H1 (cell line): Measurements from ENCODE around the gene PLP2. TPM values are rescaled to one million over a fixed set of nuclear protein-coding genes. Genes with fewer than 3 reads are reported as not detected.
"Not testable (repeated sequence)": the region's sequence is repeated elsewhere in the genome, so short reads cannot be mapped to it uniquely, and the experiment has no call there.

Experiments
- CTCF ChIA-PET: fragments of 300-600 bp; sonication (Branson Sonifier 250); formaldehyde crosslinking; loops from one replicate; lab custom pipeline; 2021; ENCODE audit not compliant: partially characterized antibody; lab: Charles Lee
- POLR2A ChIA-PET: fragments of 300-600 bp; sonication (Branson Sonifier 250); formaldehyde crosslinking; loops from one replicate; lab custom pipeline; 2021; ENCODE audit warnings: inconsistent platforms; ENCODE audit not compliant: partially characterized antibody; lab: Charles Lee
- DNase-seq, 2 experiments: peaks; one replicate each; pipeline versions ENCODE4 v3.0.0 to v3.0.0-alpha.2; 2010 to 2022; ENCODE audit warnings: low spot score in 2 of 2, low read depth in 1 of 2, mixed read lengths in 1 of 2
- FAIRE-seq: peaks from 2 replicates; lab custom pipeline; 2011; peaks lifted over from hg19 to GRCh38; lab: Jason Lieb, UNC
- H2AFZ ChIP-seq: 2 replicates; pipeline ENCODE4 v1.8.1; 2012; ENCODE audit warnings: low read length, inconsistent platforms
- H2AK5ac ChIP-seq: 2 replicates; pipeline ENCODE4 v1.6.1; 2013; ENCODE audit warnings: low read depth, low read length
- H2BK120ac ChIP-seq: replicated peaks from 2 replicates; pipeline ENCODE3; 2013; ENCODE audit warnings: low read depth, low read length, inconsistent platforms
- H2BK12ac ChIP-seq: 2 replicates; pipeline ENCODE4 v1.6.1; 2013; ENCODE audit warnings: low read depth, low read length
- H2BK15ac ChIP-seq: 2 replicates; pipeline ENCODE4 v1.6.1; 2013; ENCODE audit warnings: low read length
- H2BK20ac ChIP-seq: 2 replicates; pipeline ENCODE4 v1.6.1; 2013; ENCODE audit warnings: low read length
- H2BK5ac ChIP-seq: 2 replicates; pipeline ENCODE4 v1.6.1; 2013; ENCODE audit warnings: low read depth, low read length
- H3K14ac ChIP-seq: 2 replicates; pipeline ENCODE4 v1.6.1; 2013; ENCODE audit warnings: inconsistent platforms; ENCODE audit not compliant: insufficient read length
- H3K18ac ChIP-seq: 2 replicates; pipeline ENCODE4 v1.6.1; 2013; ENCODE audit warnings: low read length; ENCODE audit errors: extremely low read depth
- H3K23ac ChIP-seq: 2 replicates; pipeline ENCODE4 v1.6.1; 2013; ENCODE audit warnings: inconsistent platforms; ENCODE audit not compliant: insufficient read length
- H3K23me2 ChIP-seq: 2 replicates; pipeline ENCODE4 v1.6.1; 2013; ENCODE audit warnings: low read depth, low read length
- H3K27ac ChIP-seq: 2 replicates; pipeline ENCODE4 v1.6.1; 2011; ENCODE audit warnings: low read depth, low read length, inconsistent platforms
- H3K27me3 ChIP-seq, 4 experiments: replicated peaks in 1 of 4; 1 replicate in 1 of 4; 2 replicates in 3 of 4; pipeline versions ENCODE4 v1.6.1 to v1.8.1; 2011 to 2013; ENCODE audit warnings: low read length in 3 of 4, mild to moderate bottlenecking in 3 of 4, inconsistent platforms in 2 of 4, mixed read lengths in 2 of 4, moderate library complexity in 1 of 4; ENCODE audit not compliant: control insufficient read depth in 3 of 4, insufficient read depth in 3 of 4; ENCODE audit errors: extremely low read depth in 1 of 4
- H3K36me3 ChIP-seq, 4 experiments: 2 replicates each; pipeline versions ENCODE4 v1.6.1 to v1.8.1; 2011 to 2013; ENCODE audit warnings: mild to moderate bottlenecking in 4 of 4, low read length in 3 of 4, moderate library complexity in 2 of 4, control low read depth in 1 of 4, inconsistent platforms in 1 of 4; ENCODE audit not compliant: insufficient read depth in 4 of 4, control insufficient read depth in 2 of 4
- H3K4ac ChIP-seq: replicated peaks from 2 replicates; pipeline ENCODE3; 2013; ENCODE audit warnings: low read length, low read depth, mixed read lengths, inconsistent platforms; ENCODE audit not compliant: insufficient read length
- H3K4me1 ChIP-seq, 4 experiments: replicated peaks in 1 of 4; 1 replicate in 1 of 4; 2 replicates in 3 of 4; pipeline versions ENCODE4 v1.6.1 to v1.8.1; 2011 to 2013; ENCODE audit warnings: low read length in 3 of 4, inconsistent platforms in 2 of 4, mixed read lengths in 1 of 4; ENCODE audit not compliant: insufficient read depth in 4 of 4, control insufficient read depth in 3 of 4
- H3K4me2 ChIP-seq, 2 experiments: 2 replicates each; pipeline versions ENCODE4 v1.6.1 to v1.8.1; 2011 to 2013; ENCODE audit warnings: low read depth in 2 of 2, low read length in 2 of 2, control low read depth in 1 of 2, inconsistent platforms in 1 of 2, mild to moderate bottlenecking in 1 of 2; ENCODE audit not compliant: insufficient read depth in 1 of 2
- H3K4me3 ChIP-seq, 4 experiments: fragments of 200-600, 300-600 bp in 1 of 4; sonication (generic), shearing (Covaris generic), sonication (Bioruptor Twin) in 1 of 4; 2 replicates each; pipeline versions ENCODE4 v1.5.1 to v1.8.1; 2011 to 2016; ENCODE audit warnings: low read length in 4 of 4, low read depth in 3 of 4, control low read depth in 2 of 4, inconsistent platforms in 2 of 4, mild to moderate bottlenecking in 2 of 4, mixed read lengths in 1 of 4, moderate library complexity in 1 of 4; ENCODE audit not compliant: insufficient read depth in 2 of 4; ENCODE audit errors: extremely low read depth in 1 of 4
- H3K56ac ChIP-seq: replicated peaks from 2 replicates; pipeline ENCODE3; 2013; ENCODE audit warnings: low read depth, mild to moderate bottlenecking, mixed read lengths, low read length, inconsistent platforms; ENCODE audit not compliant: insufficient read length
- H3K79me1 ChIP-seq: 2 replicates; pipeline ENCODE4 v1.6.1; 2013; ENCODE audit warnings: low read depth, low read length, control low read depth
- H3K79me2 ChIP-seq, 2 experiments: 2 replicates each; pipeline versions ENCODE4 v1.6.1 to v1.8.1; 2012 to 2013; ENCODE audit warnings: low read length in 2 of 2, mild to moderate bottlenecking in 2 of 2, inconsistent platforms in 1 of 2; ENCODE audit not compliant: insufficient read depth in 2 of 2, control insufficient read depth in 1 of 2
- H3K9ac ChIP-seq, 4 experiments: replicated peaks in 1 of 4; 1 replicate in 1 of 4; 2 replicates in 3 of 4; pipeline versions ENCODE4 v1.6.1 to v1.8.1; 2011 to 2013; ENCODE audit warnings: low read depth in 3 of 4, low read length in 3 of 4, control low read depth in 2 of 4, mild to moderate bottlenecking in 2 of 4, moderate library complexity in 2 of 4, inconsistent platforms in 1 of 4; ENCODE audit errors: extremely low read depth in 1 of 4
- H3K9me3 ChIP-seq, 2 experiments: 2 replicates each; pipeline versions ENCODE4 v1.6.1 to v1.8.1; 2012 to 2013; ENCODE audit warnings: mild to moderate bottlenecking in 2 of 2, moderate library complexity in 2 of 2, control low read depth in 1 of 2, inconsistent platforms in 1 of 2, low read depth in 1 of 2, low read length in 1 of 2, mixed read lengths in 1 of 2; ENCODE audit not compliant: insufficient read depth in 2 of 2
- H4K20me1 ChIP-seq, 2 experiments: replicated peaks in 1 of 2; 2 replicates each; pipeline versions ENCODE3 to v1.8.1; 2011 to 2013; ENCODE audit warnings: inconsistent platforms in 2 of 2, low read length in 2 of 2, mild to moderate bottlenecking in 1 of 2; ENCODE audit not compliant: insufficient read depth in 2 of 2, control insufficient read depth in 1 of 2
- H4K5ac ChIP-seq: 2 replicates; pipeline ENCODE4 v1.6.1; 2013; ENCODE audit warnings: low read length, low read depth, mixed read lengths, inconsistent platforms; ENCODE audit not compliant: insufficient read length
- H4K8ac ChIP-seq: 2 replicates; pipeline ENCODE4 v1.8.0; 2013; ENCODE audit warnings: mild to moderate bottlenecking, moderate library complexity, low read length, inconsistent platforms; ENCODE audit not compliant: insufficient read depth; ENCODE audit errors: extremely low read depth
- H4K91ac ChIP-seq: replicated peaks from 2 replicates; pipeline ENCODE3; 2013; ENCODE audit warnings: low read length, mixed read lengths, inconsistent platforms; ENCODE audit not compliant: insufficient read length
- CTCF ChIP-seq, 3 experiments: IDR thresholded peaks; 1 replicate in 2 of 3; 2 replicates in 1 of 3; pipeline versions ENCODE4 v1.5.1 to v1.6.1; 2011; ENCODE audit warnings: low read length in 3 of 3, mild to moderate bottlenecking in 3 of 3, inconsistent platforms in 2 of 3, low read depth in 1 of 3, moderate library complexity in 1 of 3; ENCODE audit not compliant: insufficient read depth in 1 of 3; ENCODE audit errors: control extremely low read depth in 1 of 3
- RAD21 ChIP-seq, 2 experiments: IDR thresholded peaks in 1 of 2; conservative IDR thresholded peaks in 1 of 2; 2 replicates each; pipeline ENCODE4 v1.6.1; 2011; ENCODE audit warnings: low read depth in 2 of 2, low read length in 2 of 2, improper control_type of control experiment in 1 of 2, inconsistent platforms in 1 of 2, mild to moderate bottlenecking in 1 of 2, moderate library complexity in 1 of 2
- WGBS, 2 experiments: shearing (Covaris generic) in 1 of 2; methylation state at CpG; one replicate each; pipeline versions ENCODE4 v1.1.6 to v1.1.7; 2013 to 2015; ENCODE audit warnings: low lambda C conversion rate in 2 of 2, mixed read lengths in 2 of 2, inconsistent platforms in 1 of 2, low coverage in 1 of 2, missing lambda C conversion rate in 1 of 2; ENCODE audit not compliant: insufficient replicate concordance in 2 of 2, insufficient coverage in 1 of 2, insufficient read length in 1 of 2; ENCODE audit errors: extremely low coverage in 1 of 2, missing lambda C conversion rate in 1 of 2; 5-methylcytosine and 5-hydroxymethylcytosine counted together
- polyA plus RNA-seq, 7 experiments: library from polyadenylated mRNA; depleted of rRNA in 3 of 7; stranded (reverse) in 5 of 7; unstranded in 2 of 7; fragments of >200 nt in 5 of 7; fragments of 200-250 nt in 2 of 7; gene quantifications; 1 replicate in 5 of 7; 2 replicates in 1 of 7; 4 replicates in 1 of 7; pipeline versions ENCODE4 v1.2.1 to v1.2.3, GENCODE V29; 2011 to 2013; ENCODE audit warnings: missing spikeins in 2 of 7, mixed read lengths in 2 of 7
- total RNA-seq: library from RNA; stranded (reverse); fragmentation: NEBNext Ultra II Directional; extraction: Animal tissue kit (Norgen Biotek cat#: 25700); gene quantifications from 2 replicates; pipeline ENCODE4 v1.2.1, GENCODE V29; 2021

PLP2 gene
- total and polyA plus RNA-seq, 2 of the 8 experiments (the other 6 are each of a cell fraction or from before 2014, with no cell fraction given) = 10.3 to 23.4 TPM

- H3K79me1 ChIP-seq, H3K9me3 ChIP-seq, H2BK5ac ChIP-seq, H2BK20ac ChIP-seq, H3K23ac ChIP-seq, H2BK120ac ChIP-seq, H3K18ac ChIP-seq, H3K4ac ChIP-seq, DNase-seq, H3K4me2 ChIP-seq, H3K4me1 ChIP-seq, H3K23me2 ChIP-seq, H2BK15ac ChIP-seq, H2AK5ac ChIP-seq, H4K20me1 ChIP-seq, H2BK12ac ChIP-seq, H3K79me2 ChIP-seq, H3K27me3 ChIP-seq, H3K56ac ChIP-seq, H3K36me3 ChIP-seq, H3K14ac ChIP-seq, H4K91ac ChIP-seq, H2AFZ ChIP-seq, H4K8ac ChIP-seq, H3K9ac ChIP-seq, H3K4me3 ChIP-seq, H3K27ac ChIP-seq, H4K5ac ChIP-seq: not testable (repeated sequence)
- ChIA-PET POLR2A (interaction anchor here (0.6 kb wide), 1 partner anchor 22 kb away, joined by 3 read pairs; no protein-coding TSS in a partner anchor), CTCF (interaction anchor here (0.6 to 3.8 kb wide), 20 partner anchors 9 to 676 kb away, joined by 3 to 22 read pairs (median 4); partner anchors contain the start of gene GPKOW)
- TF ChIP-seq CTCF (IDR thresholded peaks at IDR 0.05; ENCODE audit: control extremely low read depth in 1 of 3, insufficient read depth in 1 of 3, low read depth in 1 of 3, low read length in 3 of 3) (peak; percentile 32 to 52 (median 48)), RAD21 (IDR thresholded peaks at IDR 0.05 in 1 of 2, conservative IDR thresholded peaks at IDR 0.05 in 1 of 2; ENCODE audit: low read depth in 2 of 2, low read length in 2 of 2) (peak; percentile 38 to 55; a peak in 3 of 4 replicates)
- peak; percentile 92 for FAIRE-seq
- 59% methylated on average over 6 of the region's 9 CpGs; no CpG with 5 or more reads in 1 of the 2 experiments for WGBS, 2 experiments
These were observed 29.4 kb upstream of the PLP2 start for GRCh38 chrX:49142264-49142663.
